Fibroblast of lung (primary cell): ENCODE data around the gene FMN1. TPM values are rescaled to one million over a fixed set of nuclear protein-coding genes. Genes with fewer than 3 reads are reported as not detected.
A peak's percentile ranks its signal among the peaks of the same experiment; 100 is the strongest.

Source experiments
- DNase-seq, 2 donors: peaks; one replicate each; pipeline versions ENCODE4 v3.0.0 to v3.0.0-alpha.2; 2010; ENCODE audit warnings: low read depth in 2 of 2
- H2AFZ ChIP-seq: 2 replicates; pipeline ENCODE4 v1.5.1; 2012; ENCODE audit warnings: low read length, control low read depth, inconsistent platforms
- H3K27ac ChIP-seq: 2 replicates; pipeline ENCODE4 v1.5.1; 2011; ENCODE audit warnings: low read length, control low read depth; ENCODE audit not compliant: insufficient read depth
- H3K27me3 ChIP-seq: 2 replicates; pipeline ENCODE4 v1.5.1; 2011; ENCODE audit warnings: mild to moderate bottlenecking, low read length; ENCODE audit not compliant: control insufficient read depth, insufficient read depth
- H3K36me3 ChIP-seq: 2 replicates; pipeline ENCODE4 v1.5.1; 2011; ENCODE audit warnings: low read length; ENCODE audit not compliant: control insufficient read depth, insufficient read depth
- H3K4me1 ChIP-seq: 2 replicates; pipeline ENCODE4 v1.5.1; 2011; ENCODE audit warnings: low read length; ENCODE audit not compliant: control insufficient read depth, insufficient read depth; ENCODE audit errors: extremely low read depth
- H3K4me2 ChIP-seq: 2 replicates; pipeline ENCODE4 v1.5.1; 2011; ENCODE audit warnings: low read length, control low read depth; ENCODE audit not compliant: insufficient read depth; ENCODE audit errors: extremely low read depth
- H3K4me3 ChIP-seq, 4 experiments: fragments of 200-600 bp in 1 of 4; sonication (generic) in 1 of 4; replicated peaks in 1 of 4; 2 replicates each; pipeline ENCODE4 v1.5.1; 2011 to 2016; ENCODE audit warnings: low read length in 4 of 4, low read depth in 3 of 4, mild to moderate bottlenecking in 3 of 4, control low read depth in 2 of 4, inconsistent platforms in 1 of 4, mixed read lengths in 1 of 4; ENCODE audit not compliant: insufficient read depth in 1 of 4; ENCODE audit errors: control extremely low read depth in 1 of 4
- H3K79me2 ChIP-seq: 2 replicates; pipeline ENCODE4 v1.5.1; 2012; ENCODE audit warnings: mild to moderate bottlenecking, low read length, inconsistent platforms; ENCODE audit not compliant: control insufficient read depth, insufficient read depth
- H3K9ac ChIP-seq: 2 replicates; pipeline ENCODE4 v1.5.1; 2011; ENCODE audit warnings: mild to moderate bottlenecking, low read length, control low read depth; ENCODE audit not compliant: insufficient read depth
- H3K9me3 ChIP-seq: 2 replicates; pipeline ENCODE4 v1.5.1; 2012; ENCODE audit warnings: low read depth, low read length; ENCODE audit not compliant: control insufficient read depth, insufficient read depth
- H4K20me1 ChIP-seq: 2 replicates; pipeline ENCODE4 v1.5.1; 2011; ENCODE audit warnings: low read length; ENCODE audit not compliant: control insufficient read depth, insufficient read depth; ENCODE audit errors: extremely low read depth
- EZH2 ChIP-seq: IDR thresholded peaks from 2 replicates; pipeline ENCODE4 v1.5.1; 2012; ENCODE audit warnings: low read length, control low read depth, mild to moderate bottlenecking; ENCODE audit errors: missing control alignments
- polyA plus RNA-seq, 2 donors: library from polyadenylated mRNA; depleted of rRNA in 1 of 2; stranded (reverse) in 1 of 2; unstranded in 1 of 2; fragments of >200 nt; gene quantifications; 2 replicates each; pipeline ENCODE4 v1.2.1, GENCODE V29; 2011 to 2012; ENCODE audit warnings: missing spikeins in 1 of 2
- total RNA-seq: library from RNA; depleted of rRNA; stranded (reverse); fragments of >200 nt; gene quantifications from 2 replicates; pipeline ENCODE4 v1.2.1, GENCODE V29; 2014
- TF ChIP-seq, protein P1 (sequence below), 2 donors: IDR thresholded peaks in 1 of 2; conservative IDR thresholded peaks in 1 of 2; 1 replicate in 1 of 2; 2 replicates in 1 of 2; pipeline ENCODE4 v1.5.1; 2011 to 2012; ENCODE audit warnings: low read length in 2 of 2, control low read depth in 1 of 2, inconsistent platforms in 1 of 2, low read depth in 1 of 2, mild to moderate bottlenecking in 1 of 2

FMN1 gene
- total and polyA plus RNA-seq, 2 donors (not counting 1 experiment from before 2014, with no cell fraction given), result 7.5 to 43.8 TPM

DNA sequence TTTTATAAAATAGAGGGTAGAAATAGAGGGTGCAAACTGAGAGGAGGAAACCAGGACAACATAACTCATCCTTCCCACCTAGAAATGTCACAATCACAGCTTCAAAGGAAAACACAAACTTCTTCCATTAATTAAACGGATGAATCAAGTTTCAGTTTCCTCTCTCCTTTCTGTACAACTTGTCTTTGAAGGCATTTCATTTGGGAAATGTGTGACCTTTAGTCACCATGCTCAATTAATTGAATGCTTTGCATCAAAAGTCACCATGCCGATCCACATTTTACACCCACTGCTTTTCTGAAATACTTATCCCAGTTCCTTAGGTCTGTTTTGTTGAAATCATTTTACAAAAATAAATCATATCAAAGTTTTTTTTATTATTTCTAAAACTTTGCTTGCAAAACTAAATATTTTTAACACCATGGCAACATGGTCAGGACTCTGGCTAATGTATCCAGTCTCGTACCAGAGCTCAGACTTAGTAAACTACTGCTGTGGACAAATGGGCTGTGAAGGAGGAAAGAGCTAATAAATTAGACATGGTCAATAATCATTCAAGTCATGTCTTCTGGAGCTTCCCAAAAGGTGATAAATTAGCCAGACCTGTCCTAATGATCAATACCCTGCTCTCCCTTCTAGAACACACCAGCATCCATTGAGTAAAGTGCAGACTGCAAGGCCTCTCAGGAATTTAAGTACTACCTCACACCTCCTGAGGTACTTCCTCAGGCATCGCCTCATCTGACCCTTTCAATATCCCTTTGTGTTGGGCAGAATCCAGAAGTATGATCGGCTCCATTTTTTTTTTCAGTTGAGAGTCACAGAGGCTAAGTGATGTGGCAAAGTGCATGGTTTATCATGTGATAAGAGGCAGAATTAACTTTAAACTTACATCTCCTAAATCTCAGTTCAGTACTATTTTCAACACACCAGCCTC lies 315.4 kb downstream of the FMN1 start:
- peak in 1 of 2 donors; percentile 52 for DNase-seq
- H3K79me2 ChIP-seq, result no peaks in the 10 kb centered on the region
- no peaks in the 10 kb centered on the region for H3K27me3 ChIP-seq
- H3K4me2 ChIP-seq, result peak overlapping the region; percentile 2
- H3K4me1 ChIP-seq, result peaks cover 7% of the 10 kb centered on the region
- TF ChIP-seq EZH2, result no peak
- TF ChIP-seq, protein P1, sequence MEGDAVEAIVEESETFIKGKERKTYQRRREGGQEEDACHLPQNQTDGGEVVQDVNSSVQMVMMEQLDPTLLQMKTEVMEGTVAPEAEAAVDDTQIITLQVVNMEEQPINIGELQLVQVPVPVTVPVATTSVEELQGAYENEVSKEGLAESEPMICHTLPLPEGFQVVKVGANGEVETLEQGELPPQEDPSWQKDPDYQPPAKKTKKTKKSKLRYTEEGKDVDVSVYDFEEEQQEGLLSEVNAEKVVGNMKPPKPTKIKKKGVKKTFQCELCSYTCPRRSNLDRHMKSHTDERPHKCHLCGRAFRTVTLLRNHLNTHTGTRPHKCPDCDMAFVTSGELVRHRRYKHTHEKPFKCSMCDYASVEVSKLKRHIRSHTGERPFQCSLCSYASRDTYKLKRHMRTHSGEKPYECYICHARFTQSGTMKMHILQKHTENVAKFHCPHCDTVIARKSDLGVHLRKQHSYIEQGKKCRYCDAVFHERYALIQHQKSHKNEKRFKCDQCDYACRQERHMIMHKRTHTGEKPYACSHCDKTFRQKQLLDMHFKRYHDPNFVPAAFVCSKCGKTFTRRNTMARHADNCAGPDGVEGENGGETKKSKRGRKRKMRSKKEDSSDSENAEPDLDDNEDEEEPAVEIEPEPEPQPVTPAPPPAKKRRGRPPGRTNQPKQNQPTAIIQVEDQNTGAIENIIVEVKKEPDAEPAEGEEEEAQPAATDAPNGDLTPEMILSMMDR (conservative IDR thresholded peaks at IDR 0.05 in 1 of 2, IDR thresholded peaks at IDR 0.05 in 1 of 2; ENCODE audit: low read depth in 1 of 2, low read length in 2 of 2), result no peak
- H4K20me1 ChIP-seq, result no peaks in the 10 kb centered on the region
- H3K9ac ChIP-seq, result no peak overlapping the region
- H2AFZ ChIP-seq, result no peak overlapping the region
- no peaks in the 10 kb centered on the region for H3K9me3 ChIP-seq
- peak overlapping the region; percentile 36 for H3K27ac ChIP-seq
- H3K36me3 ChIP-seq, result peaks cover 3% of the 10 kb centered on the region
- no peak overlapping the region for H3K4me3 ChIP-seq

DNA sequence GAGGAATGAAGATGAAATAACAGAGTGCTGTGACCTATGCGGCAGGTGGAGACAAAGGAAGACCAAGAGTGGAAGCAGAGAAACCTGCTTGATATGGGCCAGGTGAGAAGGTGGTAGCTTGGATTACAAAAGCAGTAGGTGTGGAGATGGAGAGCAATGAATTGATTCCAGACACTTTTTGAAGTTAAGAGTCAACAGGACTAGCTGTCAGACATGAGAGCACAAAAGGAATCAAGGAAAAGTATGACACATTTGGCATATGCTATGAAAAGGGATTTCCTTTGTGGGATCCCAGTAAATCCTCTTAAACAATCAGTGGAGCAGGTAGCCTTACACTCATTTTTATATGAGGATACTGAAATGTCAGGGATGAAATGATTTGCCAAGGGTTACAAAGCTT lies 316.2 kb downstream of the FMN1 start:
- Histone ChIP-seq H3K9me3 (no peaks in the 10 kb centered on the region), H3K4me2 (no peak overlapping the region), H3K4me1 (peaks cover 11% of the 10 kb centered on the region), H3K4me3 (no peak overlapping the region), H3K27ac (peak overlapping the region; percentile 22), H3K79me2 (no peaks in the 10 kb centered on the region), H4K20me1 (no peaks in the 10 kb centered on the region), H2AFZ (no peak overlapping the region), H3K27me3 (no peaks in the 10 kb centered on the region), H3K36me3 (peaks cover 3% of the 10 kb centered on the region), H3K9ac (no peak overlapping the region)
- no peak for TF ChIP-seq EZH2
- TF ChIP-seq, protein P1 (conservative IDR thresholded peaks at IDR 0.05 in 1 of 2, IDR thresholded peaks at IDR 0.05 in 1 of 2; ENCODE audit: low read depth in 1 of 2, low read length in 2 of 2), result no peak
- no peak for DNase-seq

DNA sequence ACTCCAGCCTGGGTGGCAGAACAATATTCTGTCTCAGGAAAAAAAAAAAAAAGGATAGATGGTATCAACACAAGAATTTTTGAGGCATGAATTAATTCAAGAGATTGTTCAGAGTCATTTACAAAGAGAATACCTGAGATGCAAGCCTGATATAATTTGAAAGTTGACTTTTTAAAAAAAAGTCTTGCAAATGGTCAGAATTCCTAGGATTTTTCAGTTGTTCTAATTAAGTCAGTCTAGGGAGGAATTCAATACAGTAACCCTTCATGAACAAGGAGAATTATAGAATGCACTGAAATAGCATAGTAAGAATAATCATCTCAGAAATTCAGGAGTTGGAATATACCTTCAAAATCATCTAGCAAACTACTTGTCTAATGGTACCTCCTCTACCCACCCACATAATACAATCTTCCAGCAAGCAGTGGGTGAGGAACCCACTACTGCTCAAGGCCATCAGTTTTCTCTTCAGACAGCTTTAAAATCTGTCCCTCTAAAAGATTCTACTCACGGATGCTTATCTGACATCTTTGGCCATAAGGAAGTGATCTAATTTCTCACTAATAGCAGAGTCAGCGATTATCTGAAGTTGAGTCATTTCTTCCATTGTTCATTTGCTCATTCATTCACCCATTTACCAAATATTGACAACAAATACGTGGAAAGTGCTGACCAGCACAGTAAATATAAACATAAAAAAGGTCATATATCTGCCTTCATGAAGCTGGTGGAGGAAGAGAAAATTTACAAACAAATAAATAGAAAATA lies 317.1 kb downstream of the FMN1 start:
- Histone ChIP-seq H3K36me3 (no peaks in the 10 kb centered on the region), H3K4me1 (peaks cover 13% of the 10 kb centered on the region), H3K9me3 (no peaks in the 10 kb centered on the region), H3K9ac (no peak overlapping the region), H2AFZ (no peak overlapping the region), H3K27me3 (no peaks in the 10 kb centered on the region), H3K79me2 (no peaks in the 10 kb centered on the region), H3K27ac (peak overlapping the region; percentile 32), H4K20me1 (no peaks in the 10 kb centered on the region), H3K4me2 (no peak overlapping the region), H3K4me3 (no peak overlapping the region)
- DNase-seq, result peak in 1 of 2 donors; percentile 51
- no peak for TF ChIP-seq EZH2
- TF ChIP-seq, protein P1 (conservative IDR thresholded peaks at IDR 0.05 in 1 of 2, IDR thresholded peaks at IDR 0.05 in 1 of 2; ENCODE audit: low read depth in 1 of 2, low read length in 2 of 2), result no peak
